ENCODE data around the gene MED28. TPM values are rescaled to one million over a fixed set of nuclear protein-coding genes. Genes with fewer than 3 reads are reported as not detected.

MED28 gene
- total and polyA plus RNA-seq, 10 of the 15 experiments (the other 5 are each of a cell fraction or from before 2014, with no cell fraction given): 19.9 to 77.4 (median 52.0) TPM

DNA sequence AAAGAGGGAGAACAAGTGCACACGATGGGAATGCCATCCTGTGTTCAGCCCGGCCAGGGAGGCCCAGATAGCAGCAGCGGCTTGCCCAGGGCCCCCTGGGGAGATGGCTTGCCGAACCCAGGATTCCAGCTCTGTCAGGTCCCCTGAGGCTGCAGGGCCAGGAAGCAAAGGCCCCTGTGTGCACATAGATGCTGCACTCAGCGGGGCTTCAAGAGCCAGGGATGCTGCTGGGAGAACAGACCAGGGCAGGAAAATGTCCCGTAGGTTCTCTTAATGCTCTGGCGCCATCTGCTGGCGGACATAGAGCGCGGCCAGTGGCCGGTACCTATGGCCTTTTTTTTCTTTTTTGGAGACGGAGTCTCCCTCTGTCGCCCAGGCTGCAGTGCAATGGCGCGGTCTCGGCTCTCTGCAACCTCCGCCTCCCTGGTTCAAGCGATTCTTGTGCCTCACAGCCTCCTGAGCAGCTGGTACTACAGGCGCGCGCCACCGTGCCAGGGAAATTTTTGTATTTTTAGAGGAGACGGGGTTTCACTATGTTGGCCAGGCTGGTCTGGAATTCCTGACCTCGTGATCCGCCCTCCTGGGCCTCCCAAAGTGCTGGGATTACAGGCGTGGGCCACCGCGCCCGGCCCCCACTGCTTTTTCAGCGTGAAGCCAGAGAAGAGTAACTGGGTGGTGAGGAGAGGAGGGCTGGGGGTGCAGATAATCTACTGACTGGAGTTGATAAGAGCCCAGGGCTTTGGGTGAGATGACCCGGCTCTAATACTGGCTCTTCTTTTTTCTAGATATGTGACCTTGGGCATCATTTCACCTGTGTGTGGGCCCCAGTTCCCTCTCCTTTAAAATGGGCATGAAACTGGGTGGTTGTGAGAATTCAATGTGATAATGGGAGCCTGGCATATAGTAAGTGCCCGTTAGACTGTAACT is 22.5 kb downstream of the MED28 start:
- RAD21 ChIA-PET (ENCODE audit: unreplicated experiment): interaction anchor here (1.0 to 3.7 kb wide), 2 partner anchors 88 kb away, joined by 5 to 17 read pairs; no protein-coding TSS in a partner anchor
- ATAC-seq (peak; percentile 99), DNase-seq (ENCODE audit: low read depth, low spot score) (no peak), FAIRE-seq (peak; percentile 84)
- 47% methylated on average over 32 of the region's 32 CpGs for WGBS (ENCODE audit: insufficient coverage, insufficient replicate concordance, low lambda C conversion rate, missing lambda C conversion rate)
- in situ Hi-C loops (cut with MboI): loop anchor here (5.0 to 10.0 kb wide), 2 partner anchors 90 to 958 kb away; no protein-coding TSS in a partner anchor
- Histone ChIP-seq H3K9me3 (replicated peaks; ENCODE audit: control insufficient read depth, insufficient read depth, low read length) (no peaks in the 10 kb centered on the region), H2AFZ (ENCODE audit: control insufficient read depth, low read depth, low read length) (no peak overlapping the region), H3K4me3 (no peak overlapping the region), H4K20me1 (ENCODE audit: control insufficient read depth, insufficient read depth) (no peaks in the 10 kb centered on the region), H3K36me3 (ENCODE audit: control insufficient read depth in 2 of 2, insufficient read depth in 2 of 2, low read length in 1 of 2) (peaks cover 0 to 4% of the 10 kb centered on the region in 2 experiments; a peak in 3 of 4 replicates), H3K27ac (ENCODE audit: control insufficient read depth, insufficient read depth) (no peak overlapping the region), H3K79me2 (ENCODE audit: control insufficient read depth, insufficient read depth, low read length) (no peaks in the 10 kb centered on the region), H3K4me2 (ENCODE audit: control insufficient read depth, insufficient read depth) (no peak overlapping the region), H3K4me1 (ENCODE audit: control insufficient read depth, insufficient read depth, low read length) (no peaks in the 10 kb centered on the region), H3K27me3 (replicated peaks in 1 of 2; ENCODE audit: control insufficient read depth in 2 of 2, insufficient read depth in 2 of 2, low read length in 1 of 2) (no peaks in the 10 kb centered on the region), H3K9ac (ENCODE audit: control insufficient read depth, insufficient read depth, low read length) (no peak overlapping the region)
- CTCF ChIA-PET: interaction anchor here (0.9 to 4.9 kb wide), 8 partner anchors 10 to 171 kb away, joined by 3 to 70 read pairs (median 4); no protein-coding TSS in a partner anchor
- peak; percentile 50 for TF ChIP-seq POLR2A (IDR thresholded peaks at IDR 0.05; ENCODE audit: low read depth, low read length)
- peak; percentile 78 for TF ChIP-seq YY1 (IDR thresholded peaks at IDR 0.05; ENCODE audit: low read depth, low read length)
- TF ChIP-seq ZNF384 (IDR thresholded peaks at IDR 0.05; ENCODE audit: borderline replicate concordance, low read depth, low read length): peak; percentile 71; the same call in 1 of the 2 replicates
- peak; percentile 80 for TF ChIP-seq RAD21 (IDR thresholded peaks at IDR 0.05; ENCODE audit: insufficient read depth, low read depth, low read length)
- TF ChIP-seq BRCA1 (IDR thresholded peaks at IDR 0.05; ENCODE audit: low read depth, low read length): no peak
- TF ChIP-seq CTCF (IDR thresholded peaks at IDR 0.05 in 2 of 3, conservative IDR thresholded peaks at IDR 0.05 in 1 of 3; ENCODE audit: control insufficient read depth in 2 of 3, extremely low read depth in 1 of 3, insufficient read depth in 1 of 3, low read depth in 3 of 3, low read length in 3 of 3): peak; percentile 81 to 87 (median 81)
- TF ChIP-seq SMC3 (IDR thresholded peaks at IDR 0.05; ENCODE audit: borderline replicate concordance, low read length): peak; percentile 90
- no peak for TF ChIP-seq KDM1A (IDR thresholded peaks at IDR 0.05; ENCODE audit: borderline replicate concordance)
- intact Hi-C loops (cut with micrococcal nuclease; ENCODE audit: unreplicated experiment): loop anchor here (1.0 to 5.0 kb wide), 3 partner anchors 88 to 955 kb away; no protein-coding TSS in a partner anchor
- SMC1A ChIA-PET (ENCODE audit: uncharacterized antibody, unreplicated experiment): interaction anchor here (0.6 to 3.8 kb wide), 5 partner anchors 41 to 168 kb away, joined by 3 to 32 read pairs (median 7); no protein-coding TSS in a partner anchor
- POLR2A ChIA-PET: interaction anchor here (0.6 kb wide), 1 partner anchor 44 kb away, joined by 4 read pairs; no protein-coding TSS in a partner anchor
- BruUV-seq (replicated peaks): no TSS peak

Data from GM12878 (cell line).